NCI-H510A (cell line): ENCODE data around the gene HTR2A.
A peak's percentile ranks its signal among the peaks of the same experiment; 100 is the strongest.
"Not testable (repeated sequence)": the region's sequence is repeated elsewhere in the genome, so short reads cannot be mapped to it uniquely, and the experiment has no call there.

Experiments used
- DNase-seq: peaks from one replicate; lab custom pipeline; 2025; lab: John Stamatoyannopoulos, UW

HTR2A gene

DNA sequence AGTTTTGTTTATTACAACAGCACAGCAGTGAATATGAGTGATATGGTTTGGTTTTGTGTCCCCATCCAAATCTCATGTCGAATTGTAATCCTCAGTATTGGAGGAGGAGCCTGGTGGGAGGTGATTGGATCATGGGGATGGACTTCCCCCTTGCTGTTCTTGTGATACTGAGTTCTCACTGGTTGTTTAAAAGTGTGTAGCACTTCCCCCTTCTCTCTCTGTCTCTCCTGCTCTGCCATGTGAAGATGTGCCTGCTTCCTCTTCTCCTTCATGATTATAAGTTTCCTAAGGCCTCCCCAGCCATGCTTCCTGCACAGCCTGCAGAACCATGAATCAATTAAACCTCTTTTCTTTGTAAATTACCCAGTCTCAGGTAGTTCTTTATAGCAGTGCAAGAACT lies 91.9 kb downstream of the HTR2A start:
- DNase-seq = not testable (repeated sequence)

DNA sequence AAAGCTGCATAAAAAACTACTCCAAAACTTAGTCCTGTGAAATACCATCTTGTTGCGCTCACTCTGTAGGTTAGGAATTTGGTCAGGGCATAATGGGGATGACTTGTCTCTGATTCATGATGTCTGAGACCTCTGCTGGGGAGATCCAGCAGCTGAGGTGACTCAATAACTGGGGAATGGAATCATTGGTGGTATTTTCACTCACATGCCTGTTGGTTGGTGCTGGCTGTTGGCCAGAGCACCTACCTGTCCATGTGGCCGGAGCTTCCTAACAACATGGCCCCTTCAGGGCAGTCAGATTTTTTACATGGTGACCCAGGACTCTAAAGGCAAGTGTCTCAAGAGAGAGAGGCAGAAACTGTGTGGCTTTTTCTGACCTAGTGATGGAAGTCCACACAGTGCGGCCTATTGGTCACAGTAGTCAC lies 92.5 kb downstream of the HTR2A start:
- no peak for DNase-seq

DNA sequence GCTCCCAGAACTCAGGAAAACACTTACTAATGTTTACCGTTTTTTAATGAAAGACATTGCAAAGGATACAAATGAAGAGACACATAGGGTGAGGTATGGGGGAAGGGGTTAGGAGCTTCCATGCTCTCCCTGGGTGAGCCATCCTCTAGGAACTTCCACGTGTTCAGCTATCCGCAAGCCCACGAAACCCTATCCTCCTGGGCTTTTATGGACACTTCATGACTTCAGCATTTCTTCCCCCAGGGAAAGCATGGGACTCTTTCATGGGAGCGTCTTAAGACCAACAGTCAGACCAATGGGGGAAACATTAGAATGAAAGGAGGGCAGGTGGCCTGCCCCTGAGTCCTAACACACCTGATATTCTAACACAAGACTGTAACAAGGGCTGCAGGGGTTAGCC lies 93.3 kb downstream of the HTR2A start:
- DNase-seq = no peak

DNA sequence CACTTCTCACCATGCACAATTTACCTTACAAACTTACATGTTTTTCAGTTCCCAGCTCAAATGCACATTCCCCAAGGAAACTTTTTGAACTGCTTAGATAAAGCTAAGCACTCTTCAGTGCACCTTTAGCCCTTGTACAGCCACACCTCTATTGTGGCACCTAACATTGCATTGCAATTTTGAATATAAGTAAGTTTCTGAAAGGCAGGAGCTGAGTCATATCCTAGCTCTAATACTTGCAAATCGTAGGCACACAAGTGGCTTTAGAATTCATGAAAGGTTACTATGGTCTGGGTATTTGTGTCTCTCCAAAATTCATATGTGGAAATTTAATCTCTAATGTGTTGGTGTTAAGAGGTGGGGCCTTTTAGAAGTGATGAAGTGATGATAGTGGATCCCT lies 95.0 kb downstream of the HTR2A start:
- no peak for DNase-seq

DNA sequence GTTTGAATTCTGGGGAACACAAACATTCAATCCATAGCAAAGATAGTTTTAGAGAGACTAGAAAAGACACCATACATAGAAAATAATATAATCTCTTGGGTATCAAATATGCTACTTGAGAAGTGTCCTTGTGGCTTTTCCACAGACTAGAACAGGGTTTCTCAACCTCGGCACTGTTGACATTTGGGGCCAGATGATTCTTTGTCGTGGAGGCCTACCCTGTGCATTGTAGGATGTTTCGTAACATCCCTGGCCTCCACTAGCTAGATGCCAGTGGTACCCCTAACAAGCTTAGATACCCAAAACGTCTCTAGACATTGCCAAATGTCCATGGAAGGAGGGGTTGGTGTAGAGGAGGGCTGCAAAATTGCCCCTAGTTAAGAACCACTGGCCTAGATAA lies 97.7 kb downstream of the HTR2A start:
- DNase-seq = no peak

DNA sequence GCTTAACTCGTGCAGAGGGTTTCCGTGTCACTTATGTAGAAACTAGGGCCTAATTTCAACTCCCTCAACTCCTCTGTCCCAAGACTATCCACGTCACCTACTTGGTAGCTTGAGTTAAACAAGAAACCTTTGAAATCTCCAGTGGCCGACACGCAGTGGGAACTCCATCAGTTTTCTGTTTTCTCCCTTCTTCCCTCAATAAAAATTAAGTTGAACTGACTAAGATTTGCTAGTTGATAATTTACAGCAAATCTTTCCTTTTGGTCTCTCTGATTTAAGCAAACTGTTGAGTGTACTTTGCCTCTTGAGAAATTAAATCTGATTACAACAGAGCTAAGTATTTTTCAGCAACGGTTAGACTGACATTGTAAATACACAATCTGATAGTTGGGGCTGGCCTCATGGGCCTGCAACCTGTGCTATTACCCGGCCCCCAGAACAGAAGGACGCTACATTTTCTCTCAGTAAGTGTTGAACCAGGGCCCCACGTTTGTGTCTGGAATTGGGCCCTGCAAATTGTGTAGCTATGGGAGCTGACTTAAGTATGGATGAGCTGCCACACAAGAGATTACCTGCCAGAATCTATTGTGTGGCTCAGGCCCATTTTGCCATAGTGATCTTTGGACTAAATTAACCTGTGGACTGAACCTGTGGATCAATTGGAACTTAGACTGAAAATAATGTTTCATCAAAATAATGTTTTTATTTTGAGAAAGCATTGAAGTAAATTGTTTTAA lies 99.2 kb downstream of the HTR2A start:
- DNase-seq = no peak

DNA sequence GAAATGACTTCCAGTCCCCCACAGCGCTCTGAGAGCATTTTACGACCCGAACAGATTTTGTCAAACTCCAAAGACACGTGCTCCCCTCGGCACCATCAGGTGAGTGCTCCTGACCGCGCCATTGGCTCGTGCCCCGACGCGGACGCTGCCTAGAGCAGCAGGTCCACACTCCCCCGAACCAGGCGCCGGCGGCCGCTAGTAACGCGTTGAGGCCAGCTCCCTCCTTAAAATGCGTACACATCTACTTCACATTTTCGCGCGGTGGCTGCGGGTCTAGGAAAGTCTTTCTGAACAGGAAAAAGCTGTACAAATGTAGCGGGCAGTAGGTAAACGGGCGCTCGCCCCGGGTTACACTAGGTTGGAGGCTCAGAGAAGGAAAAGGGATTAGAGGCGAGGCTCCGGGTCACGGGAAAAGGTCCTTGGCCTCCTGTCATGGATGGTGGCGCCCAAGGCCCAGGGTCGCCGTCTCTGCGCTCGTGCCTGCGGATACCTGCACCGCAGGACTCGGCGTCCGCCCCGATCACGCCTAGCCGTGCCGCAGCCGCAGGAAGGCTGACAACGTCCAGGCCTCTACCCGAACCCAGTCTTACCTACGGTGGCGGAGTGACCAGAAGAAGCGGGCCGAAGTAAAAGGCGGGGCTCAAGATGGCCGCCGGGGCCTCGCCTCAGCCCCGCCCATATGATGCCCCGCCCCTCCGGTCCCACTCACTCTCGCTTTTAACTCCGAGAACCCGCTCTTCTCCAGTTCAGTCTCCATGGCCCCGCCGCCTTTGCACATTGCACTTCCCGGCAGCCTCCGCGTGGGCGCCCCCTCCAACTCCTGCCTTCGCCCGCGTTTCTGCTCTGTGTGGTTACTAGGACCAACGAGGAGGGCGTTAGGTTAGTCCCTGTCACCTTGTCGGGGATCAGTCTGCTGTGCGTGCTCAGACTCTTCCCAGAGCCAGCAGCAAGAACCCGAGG lies 100.1 kb downstream of the HTR2A start, which contains the start of gene ESD:
Gene ESD (minus strand): TSS at position 647 of the 960 bp plus-strand sequence. CDS start 5,748 bp downstream, outside the sequence.
- DNase-seq = peak; percentile 39

DNA sequence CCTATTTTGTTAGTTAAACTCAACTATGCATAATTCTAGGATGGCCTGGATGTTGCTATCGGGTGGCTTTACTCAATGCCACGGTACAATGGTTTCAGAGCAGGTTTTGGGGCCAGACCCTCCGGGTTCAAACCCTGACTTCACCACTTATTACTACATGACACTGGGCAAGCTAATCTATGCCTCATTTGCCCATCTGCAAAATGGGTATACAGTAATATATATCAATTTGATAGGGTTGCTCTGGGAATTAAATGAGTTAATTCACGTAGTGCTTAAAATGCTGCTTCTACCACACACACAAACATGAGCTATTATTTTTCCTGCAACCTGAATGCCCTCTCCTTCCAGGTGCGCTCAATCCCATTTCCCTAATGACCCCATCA lies 100.7 kb downstream of the HTR2A start:
- no peak for DNase-seq

DNA sequence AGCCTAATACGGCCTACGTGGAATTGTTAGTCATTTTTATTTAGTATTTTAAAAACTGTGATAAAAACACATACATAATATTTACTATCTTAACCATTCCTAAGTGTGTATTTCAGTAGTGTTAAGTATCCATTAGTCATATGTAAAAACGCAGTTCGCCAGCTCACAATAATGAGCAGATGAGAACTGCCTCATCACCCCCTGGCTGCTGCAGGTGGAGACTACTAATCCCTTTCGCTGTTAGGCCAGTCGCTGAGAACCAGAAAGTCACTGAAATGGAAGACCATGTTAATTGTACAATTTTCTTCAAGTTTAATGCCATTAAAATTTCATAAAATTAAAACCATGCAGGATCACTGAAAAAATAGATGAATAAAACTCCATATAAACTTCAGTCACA lies 101.5 kb downstream of the HTR2A start:
- DNase-seq = no peak

DNA sequence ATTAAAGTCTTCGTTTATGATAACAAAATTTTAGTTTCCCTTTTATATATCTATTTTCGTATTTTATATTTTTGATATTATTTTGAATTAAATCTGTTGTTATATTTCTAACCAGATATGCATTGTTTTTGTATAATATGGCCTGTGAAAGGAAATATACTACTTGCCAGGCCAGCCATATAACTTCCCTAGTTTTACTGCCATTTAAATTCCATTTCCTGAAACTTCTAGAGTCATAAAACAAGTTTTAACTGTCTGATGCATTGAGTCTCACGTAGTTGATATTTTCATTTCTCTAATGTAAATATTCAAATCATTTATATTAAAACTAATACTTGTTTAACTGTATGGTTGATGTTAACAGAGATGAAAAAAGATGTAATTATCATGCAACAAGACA lies 113.3 kb downstream of the HTR2A start:
- no peak for DNase-seq

DNA sequence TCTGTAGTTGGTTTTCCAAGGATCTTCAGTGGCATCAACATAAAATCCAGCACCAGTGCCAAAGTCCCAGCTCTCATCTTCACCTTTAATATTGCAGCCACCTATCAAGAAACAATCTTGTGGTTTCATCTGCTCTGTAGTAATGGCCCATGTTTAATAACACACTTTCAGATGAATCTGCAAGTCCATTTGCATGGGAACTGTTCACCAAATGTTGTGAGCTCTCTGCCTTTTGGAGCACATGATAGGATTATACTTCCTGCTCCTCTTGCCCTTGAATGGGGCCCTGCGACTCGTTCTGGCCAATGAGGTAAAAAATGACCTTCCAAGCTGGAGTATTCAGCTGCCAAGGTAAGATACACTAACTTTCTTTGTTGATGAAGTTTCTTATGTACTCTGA lies 114.2 kb downstream of the HTR2A start:
- DNase-seq = no peak

DNA sequence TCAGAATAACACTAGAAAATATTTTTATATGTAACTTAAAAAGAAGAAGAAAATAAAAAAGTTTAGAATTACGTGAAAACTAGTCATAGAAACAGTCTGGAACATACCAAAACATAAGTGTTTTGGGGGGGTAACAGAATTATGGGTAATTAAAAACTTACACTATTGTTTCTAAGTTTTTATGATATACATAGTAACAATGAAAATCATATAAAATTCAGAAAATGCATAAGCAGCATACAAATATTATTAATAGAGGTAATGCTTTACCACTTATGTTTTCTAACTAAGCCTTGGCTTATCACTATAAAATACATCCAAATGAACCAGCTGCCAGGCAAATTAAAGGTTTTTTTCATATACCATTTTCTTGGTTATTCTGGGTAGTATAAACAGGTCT lies 114.8 kb downstream of the HTR2A start:
- DNase-seq = no peak
